HUDEP-2 (cell line): Measurements from ENCODE around the gene FAM193A.

Source experiments
- DNase-seq, 76 experiments: peaks; one replicate each; lab custom pipeline; 2025; ENCODE audit not compliant: unreplicated experiment in 76 of 76; lab: John Stamatoyannopoulos, UW

Gene FAM193A, protein sequence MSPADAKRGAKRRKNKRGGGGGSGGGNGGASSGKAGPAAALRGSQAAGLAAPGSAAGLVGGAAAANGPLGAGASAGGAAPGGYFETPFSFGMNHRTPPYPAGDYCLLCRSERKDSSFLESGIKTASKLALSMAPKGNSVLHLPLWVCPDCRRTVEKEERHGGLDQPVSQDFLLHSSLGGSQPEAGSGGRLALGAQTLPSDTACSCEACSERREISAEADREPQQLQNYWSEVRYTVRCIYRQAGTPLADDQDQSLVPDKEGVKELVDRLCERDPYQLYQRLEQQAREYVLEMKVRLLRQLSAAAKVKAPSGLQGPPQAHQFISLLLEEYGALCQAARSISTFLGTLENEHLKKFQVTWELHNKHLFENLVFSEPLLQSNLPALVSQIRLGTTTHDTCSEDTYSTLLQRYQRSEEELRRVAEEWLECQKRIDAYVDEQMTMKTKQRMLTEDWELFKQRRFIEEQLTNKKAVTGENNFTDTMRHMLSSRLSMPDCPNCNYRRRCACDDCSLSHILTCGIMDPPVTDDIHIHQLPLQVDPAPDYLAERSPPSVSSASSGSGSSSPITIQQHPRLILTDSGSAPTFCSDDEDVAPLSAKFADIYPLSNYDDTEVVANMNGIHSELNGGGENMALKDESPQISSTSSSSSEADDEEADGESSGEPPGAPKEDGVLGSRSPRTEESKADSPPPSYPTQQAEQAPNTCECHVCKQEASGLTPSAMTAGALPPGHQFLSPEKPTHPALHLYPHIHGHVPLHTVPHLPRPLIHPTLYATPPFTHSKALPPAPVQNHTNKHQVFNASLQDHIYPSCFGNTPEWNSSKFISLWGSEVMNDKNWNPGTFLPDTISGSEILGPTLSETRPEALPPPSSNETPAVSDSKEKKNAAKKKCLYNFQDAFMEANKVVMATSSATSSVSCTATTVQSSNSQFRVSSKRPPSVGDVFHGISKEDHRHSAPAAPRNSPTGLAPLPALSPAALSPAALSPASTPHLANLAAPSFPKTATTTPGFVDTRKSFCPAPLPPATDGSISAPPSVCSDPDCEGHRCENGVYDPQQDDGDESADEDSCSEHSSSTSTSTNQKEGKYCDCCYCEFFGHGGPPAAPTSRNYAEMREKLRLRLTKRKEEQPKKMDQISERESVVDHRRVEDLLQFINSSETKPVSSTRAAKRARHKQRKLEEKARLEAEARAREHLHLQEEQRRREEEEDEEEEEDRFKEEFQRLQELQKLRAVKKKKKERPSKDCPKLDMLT (N-terminal part only)

DNA sequence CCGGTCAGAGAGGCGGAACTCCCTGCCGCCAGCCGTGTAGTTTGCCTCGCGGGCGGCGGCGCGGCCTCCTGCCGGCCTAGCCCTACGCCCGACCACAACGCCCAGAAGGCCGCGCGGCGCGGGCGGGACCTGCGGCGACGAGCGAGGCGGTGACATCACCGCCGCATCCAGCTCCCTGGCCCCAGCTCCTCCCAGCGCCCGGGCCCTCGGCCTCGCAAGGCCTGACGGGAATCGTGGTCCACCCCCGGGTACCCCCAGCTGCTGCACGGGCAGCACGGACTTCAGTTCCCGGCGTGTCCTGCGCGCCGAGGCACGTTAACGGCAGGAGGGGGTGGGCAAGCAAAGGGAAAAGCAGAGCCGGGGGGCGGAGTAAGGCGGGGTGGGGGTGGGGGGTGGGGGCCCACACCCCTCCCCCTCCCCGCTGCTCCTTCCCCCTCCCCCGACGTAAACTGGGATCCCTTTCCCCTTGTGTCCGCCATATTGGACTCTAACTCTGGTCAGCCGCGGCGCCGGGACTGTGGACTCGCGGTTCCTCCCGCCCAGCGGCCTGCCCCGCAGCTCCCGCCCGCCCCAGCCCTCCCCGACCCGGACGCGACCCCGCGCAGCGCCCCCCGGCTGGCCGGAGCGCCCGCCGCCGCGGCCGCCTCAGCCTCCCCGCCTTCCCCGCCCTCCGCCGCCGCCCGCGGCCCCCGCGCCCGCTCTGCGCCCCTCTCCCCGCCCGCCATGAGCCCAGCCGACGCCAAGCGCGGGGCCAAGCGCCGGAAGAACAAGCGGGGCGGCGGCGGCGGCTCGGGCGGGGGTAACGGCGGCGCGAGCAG is at the start of gene FAM193A:
Gene FAM193A (plus strand): TSS at position 455 of the 818 bp plus-strand sequence. CDS start 269 bp downstream, at position 724.
- peak in 75 of 76 experiments; percentile 63 to 99 (median 97) for DNase-seq

DNA sequence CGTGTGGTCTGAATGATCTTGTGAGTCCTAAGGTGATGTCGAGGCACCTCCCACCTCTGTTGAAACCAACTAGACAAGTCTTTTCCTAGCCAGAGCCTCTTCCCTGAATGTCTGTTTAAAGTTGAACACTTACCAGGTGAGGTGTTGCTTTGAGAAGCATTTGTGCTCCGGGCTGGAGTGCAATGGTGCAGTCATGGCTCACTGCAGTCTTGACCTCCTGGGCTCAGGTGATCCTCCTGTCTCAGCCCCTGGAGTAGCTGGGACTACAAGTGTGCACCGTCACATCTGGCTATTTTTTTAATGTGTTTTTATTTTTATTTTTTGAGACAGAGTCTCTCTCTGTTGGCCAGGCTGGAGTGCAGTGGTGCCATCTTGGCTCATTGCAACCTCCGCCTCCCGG is 49.5 kb upstream of the FAM193A start:
- no peak for DNase-seq

GRCh38 chr4:2487632-2488031 is 48.8 kb upstream of the FAM193A start:
- no peak for DNase-seq

DNA sequence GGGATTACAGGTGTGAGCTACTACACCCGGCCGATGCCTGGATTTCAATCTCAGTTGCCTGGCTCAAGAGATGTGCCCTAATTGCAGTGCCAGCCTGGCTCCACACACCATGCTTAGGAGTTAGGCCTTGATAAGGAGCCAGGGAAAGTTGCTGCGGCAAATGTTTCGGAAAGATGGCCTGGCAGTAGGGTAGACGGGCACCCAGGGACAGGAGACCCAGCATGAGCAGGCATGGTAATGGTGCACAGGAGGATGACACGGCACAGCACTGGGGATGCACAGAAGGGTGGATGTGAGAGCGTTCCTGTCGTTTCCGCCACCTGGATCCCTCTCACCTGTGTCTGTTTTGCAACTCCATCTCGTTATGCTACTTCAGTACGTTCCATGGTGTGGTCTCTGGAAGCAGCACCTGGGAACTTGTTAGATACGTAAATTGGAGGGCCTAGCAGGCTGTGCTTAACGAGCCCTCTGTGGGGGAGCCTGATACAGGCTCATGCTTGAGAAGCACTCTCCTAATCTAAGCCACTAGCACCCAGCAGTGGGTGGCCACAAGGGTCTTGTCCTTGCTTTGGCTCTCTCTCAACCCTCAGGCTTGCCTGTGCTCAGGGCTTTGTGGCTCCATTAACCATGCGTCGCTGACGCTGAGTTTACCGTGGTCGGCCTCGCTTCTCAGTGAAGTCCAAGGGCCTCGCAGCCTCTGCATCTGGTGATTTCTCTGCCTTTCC is 47.2 kb upstream of the FAM193A start:
- no peak for DNase-seq

GRCh38 chr4:2489841-2490552 is 46.5 kb upstream of the FAM193A start:
- no peak for DNase-seq

GRCh38 chr4:2492970-2493369 is 43.5 kb upstream of the FAM193A start:
- no peak for DNase-seq

DNA sequence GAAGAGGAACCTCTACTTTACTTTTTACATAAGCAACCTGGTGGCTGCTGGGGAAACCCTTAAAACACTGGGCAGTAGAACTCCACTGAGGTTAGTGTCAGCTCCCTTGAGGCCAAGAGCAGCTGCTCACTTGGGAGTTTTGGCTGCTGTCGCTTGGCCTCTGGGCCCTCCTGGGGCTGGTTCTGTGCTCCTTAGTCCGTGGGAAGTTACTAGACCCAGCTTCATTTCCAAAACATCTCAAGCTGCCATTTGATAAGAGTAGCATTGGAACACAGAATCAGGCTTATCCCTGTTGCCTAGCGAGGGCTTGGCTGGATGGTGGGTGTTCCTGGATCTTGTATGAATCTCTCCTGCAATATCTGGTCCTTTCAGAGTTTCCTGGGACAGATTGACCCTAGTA is 41.5 kb upstream of the FAM193A start:
- no peak for DNase-seq

- DNase-seq, result no peak
These were observed 39.1 kb upstream of the FAM193A start for GRCh38 chr4:2497324-2497723.

GRCh38 chr4:2497931-2498330 is 38.5 kb upstream of the FAM193A start:
- no peak for DNase-seq

DNA sequence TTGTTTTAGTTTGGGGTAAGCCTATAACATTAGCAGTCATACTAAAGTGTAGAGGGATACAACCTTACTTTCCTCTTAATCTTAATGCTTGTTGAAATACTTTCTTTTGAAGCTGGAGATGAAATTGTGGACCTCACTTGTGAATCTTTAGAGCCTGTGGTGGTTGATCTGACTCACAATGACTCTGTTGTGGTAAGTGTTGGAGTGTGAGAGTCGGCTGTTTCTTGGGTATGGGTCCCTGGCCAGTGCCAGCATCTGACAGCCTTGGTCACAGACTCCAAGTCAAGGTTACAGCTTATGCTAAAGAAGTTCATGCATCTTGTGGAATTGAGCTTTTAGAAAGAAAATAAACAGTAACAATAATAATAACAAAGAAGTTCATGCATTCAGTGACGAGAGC is 35.9 kb upstream of the FAM193A start:
- DNase-seq, result no peak

DNA sequence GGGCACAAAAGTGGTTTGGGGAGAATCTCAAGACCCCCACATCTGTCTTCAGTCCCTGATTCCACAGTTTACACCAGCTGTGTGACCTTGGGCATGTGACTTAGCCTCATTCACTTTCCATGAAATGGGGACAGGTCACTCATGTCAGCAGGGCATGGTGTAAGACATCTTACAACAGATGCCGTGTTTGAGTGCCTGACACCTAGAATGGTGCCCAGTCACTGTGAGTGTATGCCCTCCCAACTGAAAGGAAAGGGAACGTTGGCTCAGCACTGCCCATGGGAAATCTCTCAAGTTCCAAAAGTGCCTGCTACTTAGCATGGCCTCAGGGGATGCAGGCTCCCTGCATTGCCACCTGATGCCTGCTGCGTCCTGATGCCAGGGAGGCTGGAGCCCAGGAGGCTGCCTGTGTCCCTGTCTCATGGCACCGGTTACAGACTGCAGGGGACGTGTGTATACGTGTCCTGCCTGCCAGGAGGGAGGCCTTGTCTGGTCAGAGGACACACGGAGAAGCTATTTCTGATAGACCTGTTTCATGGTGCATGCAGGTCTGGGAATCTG is 35.3 kb upstream of the FAM193A start:
- DNase-seq, result no peak

DNA sequence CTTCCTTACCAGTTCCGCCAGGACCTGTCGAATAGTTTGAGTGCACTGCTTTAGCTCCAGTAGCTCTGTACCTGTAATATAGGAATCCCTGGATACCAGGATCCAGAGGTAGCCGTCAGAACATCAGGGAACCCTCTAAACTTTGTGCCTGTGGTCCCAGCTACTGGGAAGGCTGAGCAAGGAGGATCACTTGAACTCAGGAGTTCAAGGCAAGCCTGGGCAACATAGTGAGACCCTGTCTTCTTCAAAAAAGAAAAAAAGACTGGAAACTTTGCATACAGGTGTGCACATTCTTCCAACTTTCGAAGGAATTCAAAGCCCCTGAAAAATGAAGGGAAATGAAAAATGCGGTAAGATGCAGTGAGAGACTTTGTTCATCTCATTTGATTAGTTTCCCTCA is 32.6 kb upstream of the FAM193A start:
- no peak for DNase-seq

GRCh38 chr4:2507259-2507658 is 29.2 kb upstream of the FAM193A start:
- DNase-seq, result no peak

DNA sequence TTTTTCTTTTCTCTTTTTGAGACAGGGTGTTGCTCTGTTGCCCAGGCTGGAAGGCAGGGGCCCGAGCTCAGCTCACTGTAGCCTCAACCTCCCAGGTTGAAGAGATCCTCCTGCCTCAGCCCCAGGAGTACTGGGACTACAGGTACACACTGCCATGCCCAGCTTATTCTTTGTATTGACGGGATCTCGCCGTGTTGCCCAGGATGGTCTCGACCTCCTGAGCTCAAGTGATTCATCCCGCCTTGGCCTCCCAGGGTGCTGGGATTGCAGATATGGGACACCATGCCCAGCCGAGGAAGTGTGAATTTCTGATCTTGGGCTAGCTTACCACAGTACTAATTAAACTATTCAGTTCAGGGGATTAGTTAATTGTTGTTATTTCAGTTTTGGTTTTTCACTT is 28.6 kb upstream of the FAM193A start:
- DNase-seq, result no peak

DNA sequence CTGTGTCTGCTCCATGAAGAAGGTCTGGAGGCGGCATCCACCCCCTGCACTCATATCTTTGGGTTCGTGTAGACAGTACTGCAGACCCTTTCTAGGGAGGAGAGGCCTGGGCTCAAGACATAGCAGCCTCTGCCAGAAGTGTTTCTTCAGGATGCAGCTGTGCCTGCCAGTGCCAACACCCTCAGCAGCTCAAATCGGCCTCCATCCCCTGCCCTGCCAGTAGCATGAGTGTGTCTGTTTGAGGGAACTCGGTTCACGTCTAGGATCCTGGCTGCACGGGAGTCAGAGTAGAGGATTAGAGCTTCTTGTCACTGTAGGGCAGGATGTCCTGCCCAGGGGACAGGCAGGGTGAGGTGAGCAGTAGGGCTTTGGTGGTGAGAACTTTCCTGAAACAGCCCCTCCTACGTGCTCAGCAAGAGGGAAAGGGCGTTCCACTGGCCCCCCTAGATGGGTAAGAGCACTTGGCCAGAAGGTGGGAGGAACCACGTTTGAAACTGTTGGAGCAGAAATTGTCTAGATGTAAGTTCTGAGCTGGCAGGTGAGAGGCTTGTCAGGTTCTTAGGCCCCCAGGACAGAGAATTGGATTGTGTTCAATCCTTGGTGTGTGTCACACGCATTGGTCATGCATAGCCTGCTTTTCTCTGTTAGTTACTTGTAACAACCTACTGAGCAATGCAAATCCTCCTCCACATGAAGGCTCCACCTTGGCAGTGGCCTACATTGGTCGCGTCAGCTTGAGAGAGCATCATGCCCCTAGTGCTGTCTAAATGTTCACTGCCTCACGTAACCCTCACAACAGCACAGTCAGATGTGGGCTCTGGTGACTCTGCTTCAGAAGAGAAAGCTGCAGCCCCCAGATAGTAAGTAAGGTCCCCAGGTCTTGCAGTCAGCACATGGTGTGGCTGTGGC is 25.8 kb upstream of the FAM193A start:
- no peak for DNase-seq

DNA sequence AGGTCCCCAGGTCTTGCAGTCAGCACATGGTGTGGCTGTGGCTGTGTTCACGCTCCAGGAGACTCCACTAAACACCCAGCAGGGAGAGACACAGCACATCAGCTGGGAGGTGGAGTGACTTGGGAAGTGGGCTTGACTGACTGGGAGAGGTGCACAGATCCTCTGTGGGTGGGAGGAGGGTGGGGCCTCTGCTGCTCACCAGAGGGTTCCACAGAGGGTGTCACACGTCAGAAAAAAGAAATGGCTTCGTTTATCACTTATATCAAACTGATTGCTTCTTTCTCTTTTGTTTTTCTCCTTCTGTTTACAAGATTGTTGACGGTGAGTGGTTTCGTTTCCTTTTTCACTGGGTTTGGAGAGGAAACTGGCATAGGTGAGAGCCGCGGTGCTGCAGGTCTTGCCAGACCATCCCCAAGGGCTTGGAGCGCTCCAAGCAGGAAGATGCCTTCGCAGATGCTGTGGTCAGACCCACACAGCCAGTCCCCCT is 24.8 kb upstream of the FAM193A start:
- DNase-seq, result no peak

- DNase-seq, result no peak
These were observed 23.9 kb upstream of the FAM193A start for GRCh38 chr4:2512396-2513135.
